PC-9 (cell line): ENCODE results near the gene DEFB110. TPM values are rescaled to one million over a fixed set of nuclear protein-coding genes. Genes with fewer than 3 reads are reported as not detected.

Experiments used
- BruUV-seq: library from RNA; stranded (reverse); fragments of 400-500 nt; replicated peaks from 2 replicates; lab custom pipeline; 2021; lab: Mats Ljungman, UMichigan
- CTCF ChIA-PET: fragments of 300-600 bp; sonication (Branson Sonifier 250); formaldehyde crosslinking; loops from one replicate; lab custom pipeline; 2022; ENCODE audit warnings: antibody characterized with exemption; lab: Charles Lee
- POLR2A ChIA-PET: fragments of 300-600 bp; sonication (Branson Sonifier 250); formaldehyde crosslinking; loops from one replicate; lab custom pipeline; 2022; ENCODE audit warnings: antibody characterized with exemption; ENCODE audit not compliant: unreplicated experiment; lab: Charles Lee
- DNase-seq, 2 experiments: peaks; one replicate each; pipeline versions ENCODE4 v3.0.0 to v3.0.0-alpha.2; 2015 to 2022; ENCODE audit warnings: mixed read lengths in 1 of 2
- H2AFZ ChIP-seq: fragments of 200-600 bp; sonication (generic); 2 replicates; pipeline ENCODE4 v1.8.1; 2017; ENCODE audit warnings: antibody characterized with exemption
- H3F3A ChIP-seq: fragments of 200-600 bp; sonication (generic); 2 replicates; pipeline ENCODE4 v1.8.1; 2017; ENCODE audit warnings: antibody characterized with exemption, mild to moderate bottlenecking, low read depth; ENCODE audit not compliant: insufficient read depth
- H3K27ac ChIP-seq: fragments of 200-600 bp; sonication (generic); 2 replicates; pipeline ENCODE4 v1.6.1; 2016; ENCODE audit warnings: mixed run types
- H3K27me3 ChIP-seq: fragments of 200-600 bp; sonication (generic); 2 replicates; pipeline ENCODE4 v1.6.1; 2016; ENCODE audit warnings: low read depth, mixed run types; ENCODE audit not compliant: insufficient read depth
- H3K36me3 ChIP-seq: fragments of 200-600 bp; sonication (generic); 2 replicates; pipeline ENCODE4 v1.6.1; 2016; ENCODE audit warnings: low read depth, mixed run types
- H3K4me1 ChIP-seq: fragments of 200-600 bp; sonication (generic); replicated peaks from 2 replicates; pipeline ENCODE4 v1.6.1; 2016; ENCODE audit warnings: mixed run types; ENCODE audit not compliant: insufficient read depth
- H3K4me2 ChIP-seq: fragments of 200-600 bp; sonication (generic); 2 replicates; pipeline ENCODE4 v1.6.1; 2017; ENCODE audit warnings: mixed run types
- H3K4me3 ChIP-seq: fragments of 200-600 bp; sonication (generic); 2 replicates; pipeline ENCODE4 v1.6.1; 2016; ENCODE audit warnings: mixed run types
- H3K79me2 ChIP-seq: fragments of 200-600 bp; sonication (generic); 2 replicates; pipeline ENCODE4 v1.6.1; 2017; ENCODE audit warnings: low read depth, mixed run types
- H3K9me2 ChIP-seq: fragments of 200-600 bp; sonication (generic); 2 replicates; pipeline ENCODE4 v1.8.1; 2017; ENCODE audit warnings: mild to moderate bottlenecking; ENCODE audit not compliant: insufficient read depth
- H3K9me3 ChIP-seq: fragments of 200-600 bp; sonication (generic); 2 replicates; pipeline ENCODE4 v1.8.1; 2016; ENCODE audit warnings: low read depth; ENCODE audit not compliant: insufficient read depth
- H4K20me1 ChIP-seq: fragments of 200-600 bp; sonication (generic); 2 replicates; pipeline ENCODE4 v1.8.1; 2017; ENCODE audit not compliant: insufficient read depth
- CTCF ChIP-seq: fragments of 200-600 bp; sonication (generic); conservative IDR thresholded peaks from 2 replicates; pipeline ENCODE4 v1.6.1; 2017; ENCODE audit warnings: mixed run types, antibody characterized with exemption, mild to moderate bottlenecking, moderate library complexity
- EZH2 ChIP-seq: fragments of 200-600 bp; sonication (generic); IDR thresholded peaks from 2 replicates; pipeline ENCODE4 v1.8.0; 2017; ENCODE audit warnings: antibody characterized with exemption, low read depth
- intact Hi-C: fragments of 100-400 bp; cut with micrococcal nuclease; formaldehyde crosslinking; loops from one replicate; pipeline ENCODE4 v1.10.0; 2022; ENCODE audit not compliant: unreplicated experiment
- total RNA-seq: library from RNA; stranded (reverse); gene quantifications from 2 replicates; pipeline ENCODE4 v1.2.3, GENCODE V29; 2021

The DEFB110 gene
- total RNA-seq, 1 experiment from 2014 or later: not detected

- BruUV-seq: no TSS peak
- no peaks in the 10 kb centered on the region for H3K79me2 ChIP-seq
- no peak overlapping the region for H3K4me2 ChIP-seq
- H3K27ac ChIP-seq: no peak overlapping the region
- no peaks in the 10 kb centered on the region for H3K36me3 ChIP-seq
- H3K4me3 ChIP-seq: no peak overlapping the region
- H3K9me2 ChIP-seq: no peaks in the 10 kb centered on the region
- H4K20me1 ChIP-seq: no peaks in the 10 kb centered on the region
- ChIA-PET CTCF (no interaction called here), POLR2A (no interaction called here)
- H3K4me1 ChIP-seq: no peaks in the 10 kb centered on the region; the same call in 1 of the 2 replicates
- TF ChIP-seq EZH2: no peak
- TF ChIP-seq CTCF: no peak
- intact Hi-C loops: no loop called here
- H3K27me3 ChIP-seq: no peaks in the 10 kb centered on the region
- no peaks in the 10 kb centered on the region for H3K9me3 ChIP-seq
- no peak overlapping the region for H2AFZ ChIP-seq
- no peaks in the 10 kb centered on the region for H3F3A ChIP-seq
- no peak for DNase-seq
These were observed 39.7 kb downstream of the DEFB110 start for GRCh38 chr6:49982046-49982445.

GRCh38 chr6:49980898-49981297 lies 40.9 kb downstream of the DEFB110 start:
- intact Hi-C loops: no loop called here
- no TSS peak for BruUV-seq

GRCh38 chr6:49979584-49979983 lies 42.2 kb downstream of the DEFB110 start:
- Histone ChIP-seq H3K36me3 (no peaks in the 10 kb centered on the region), H3K4me1 (no peaks in the 10 kb centered on the region; the same call in 1 of the 2 replicates), H3K4me3 (no peak overlapping the region), H4K20me1 (no peaks in the 10 kb centered on the region), H3K9me2 (no peaks in the 10 kb centered on the region; the same call in 1 of the 2 replicates), H2AFZ (no peak overlapping the region), H3K9me3 (no peaks in the 10 kb centered on the region), H3K27ac (no peak overlapping the region), H3K27me3 (no peaks in the 10 kb centered on the region), H3F3A (no peaks in the 10 kb centered on the region), H3K79me2 (no peaks in the 10 kb centered on the region), H3K4me2 (no peak overlapping the region)
- no TSS peak for BruUV-seq
- ChIA-PET POLR2A (no interaction called here), CTCF (no interaction called here)
- DNase-seq: no peak
- intact Hi-C loops: no loop called here
- TF ChIP-seq EZH2: no peak
- no peak for TF ChIP-seq CTCF

More at GRCh38 chr6:49980898-49981297, 40.9 kb downstream of the DEFB110 start:
- TF ChIP-seq CTCF (no peak), EZH2 (no peak)
- no peak overlapping the region for H2AFZ ChIP-seq
- no peaks in the 10 kb centered on the region for H3K9me3 ChIP-seq
- no peaks in the 10 kb centered on the region for H3F3A ChIP-seq
- no peak for DNase-seq
- H3K9me2 ChIP-seq: no peaks in the 10 kb centered on the region; the same call in 1 of the 2 replicates
- ChIA-PET CTCF (no interaction called here), POLR2A (no interaction called here)
- no peak overlapping the region for H3K4me3 ChIP-seq
- no peaks in the 10 kb centered on the region; the same call in 1 of the 2 replicates for H3K4me1 ChIP-seq
- H3K27me3 ChIP-seq: no peaks in the 10 kb centered on the region
- H3K36me3 ChIP-seq: no peaks in the 10 kb centered on the region
- H3K27ac ChIP-seq: no peak overlapping the region
- no peaks in the 10 kb centered on the region for H3K79me2 ChIP-seq
- H4K20me1 ChIP-seq: no peaks in the 10 kb centered on the region
- H3K4me2 ChIP-seq: no peak overlapping the region
